Right atrium auricular region (tissue), 2 donors: ENCODE measurements around the gene UBR1. TPM values are rescaled to one million over a fixed set of nuclear protein-coding genes. Genes with fewer than 3 reads are reported as not detected.
A peak's percentile ranks its signal among the peaks of the same experiment; 100 is the strongest.

Experiments
- DNase-seq: peaks from one replicate; pipeline ENCODE4 v3.0.0-alpha.2; 2019; ENCODE audit warnings: low spot score
- H3K27ac ChIP-seq, 2 donors: fragments of 200-600 bp; sonication (generic); 1 replicate in 1 of 2; 2 replicates in 1 of 2; pipeline ENCODE4 v1.5.1; 2016 to 2019
- H3K27me3 ChIP-seq, 2 donors: fragments of 200-600 bp; sonication (generic); one replicate each; pipeline versions ENCODE4 v1.5.1 to v1.6.0; 2017 to 2019
- H3K36me3 ChIP-seq: fragments of 200-600 bp; sonication (generic); one replicate; pipeline ENCODE4 v1.5.1; 2016
- H3K4me1 ChIP-seq, 2 donors: fragments of 200-600 bp; sonication (generic); one replicate each; pipeline versions ENCODE4 v1.5.1 to v1.6.0; 2017 to 2019
- H3K4me3 ChIP-seq, 2 donors: fragments of 200-600 bp; sonication (generic); 1 replicate in 1 of 2; 2 replicates in 1 of 2; pipeline ENCODE4 v1.5.1; 2017 to 2019; ENCODE audit warnings: mild to moderate bottlenecking in 1 of 2, moderate library complexity in 1 of 2
- H3K9me3 ChIP-seq, 2 donors: fragments of 200-600 bp; sonication (generic); one replicate each; pipeline ENCODE4 v1.5.1; 2019
- CTCF ChIP-seq, 2 donors: fragments of 200-600 bp; sonication (generic); IDR thresholded peaks; one replicate each; pipeline ENCODE4 v1.5.1; 2019; ENCODE audit warnings: antibody characterized with exemption in 2 of 2
- total RNA-seq, 2 donors: library from RNA; depleted of rRNA; stranded (reverse); fragments of >200 nt; gene quantifications; one replicate each; pipeline ENCODE4 v1.1.0, GENCODE V29; 2016

UBR1 gene
- total RNA-seq, 2 donors from 2014 or later, result 20.0 to 21.0 TPM

- H3K9me3 ChIP-seq, result no peaks in the 10 kb centered on the region
- no peak for DNase-seq
- H3K36me3 ChIP-seq, result no peaks in the 10 kb centered on the region
- H3K27me3 ChIP-seq, result no peaks in the 10 kb centered on the region
- peak overlapping the region in 1 of 2 donors; percentile 44 for H3K27ac ChIP-seq
- H3K4me3 ChIP-seq, result no peak overlapping the region
- no peak for TF ChIP-seq CTCF (IDR thresholded peaks at IDR 0.05)
- H3K4me1 ChIP-seq, result peaks cover 0 to 22% of the 10 kb centered on the region in 2 donors
Measured at GRCh38 chr15:43093026-43093425, 12.8 kb downstream of the UBR1 start.

- DNase-seq, result no peak
- TF ChIP-seq CTCF (IDR thresholded peaks at IDR 0.05), result no peak
- Histone ChIP-seq H3K27me3 (no peaks in the 10 kb centered on the region), H3K4me1 (peaks cover 0 to 22% of the 10 kb centered on the region in 2 donors), H3K36me3 (no peaks in the 10 kb centered on the region), H3K27ac (no peak overlapping the region), H3K9me3 (no peaks in the 10 kb centered on the region), H3K4me3 (no peak overlapping the region)
Measured at GRCh38 chr15:43091859-43092258, 14.0 kb downstream of the UBR1 start.

GRCh38 chr15:43086551-43086950 lies 19.3 kb downstream of the UBR1 start:
- no peak overlapping the region for H3K27ac ChIP-seq
- H3K9me3 ChIP-seq, result no peaks in the 10 kb centered on the region
- no peak for TF ChIP-seq CTCF (IDR thresholded peaks at IDR 0.05)
- no peak for DNase-seq
- no peak overlapping the region for H3K4me3 ChIP-seq
- H3K36me3 ChIP-seq, result peaks cover 33% of the 10 kb centered on the region
- H3K27me3 ChIP-seq, result no peaks in the 10 kb centered on the region
- H3K4me1 ChIP-seq, result no peaks in the 10 kb centered on the region

- no peak overlapping the region for H3K27ac ChIP-seq
- no peaks in the 10 kb centered on the region for H3K4me1 ChIP-seq
- no peak for TF ChIP-seq CTCF (IDR thresholded peaks at IDR 0.05)
- no peak overlapping the region for H3K4me3 ChIP-seq
- no peaks in the 10 kb centered on the region for H3K9me3 ChIP-seq
- H3K27me3 ChIP-seq, result no peaks in the 10 kb centered on the region
- DNase-seq, result no peak
- peaks cover 39% of the 10 kb centered on the region for H3K36me3 ChIP-seq
Measured at GRCh38 chr15:43085921-43086320, 19.9 kb downstream of the UBR1 start.

GRCh38 chr15:43082509-43082908 lies 23.3 kb downstream of the UBR1 start:
- no peaks in the 10 kb centered on the region for H3K9me3 ChIP-seq
- no peaks in the 10 kb centered on the region for H3K27me3 ChIP-seq
- peaks cover 46% of the 10 kb centered on the region for H3K36me3 ChIP-seq
- H3K27ac ChIP-seq, result no peak overlapping the region
- no peak for DNase-seq
- H3K4me1 ChIP-seq, result no peaks in the 10 kb centered on the region
- no peak overlapping the region for H3K4me3 ChIP-seq
- TF ChIP-seq CTCF (IDR thresholded peaks at IDR 0.05), result no peak

GRCh38 chr15:43081283-43081682 lies 24.6 kb downstream of the UBR1 start:
- no peak overlapping the region for H3K4me3 ChIP-seq
- H3K27ac ChIP-seq, result no peak overlapping the region
- H3K4me1 ChIP-seq, result no peaks in the 10 kb centered on the region
- H3K36me3 ChIP-seq, result peaks cover 46% of the 10 kb centered on the region
- no peaks in the 10 kb centered on the region for H3K9me3 ChIP-seq
- no peaks in the 10 kb centered on the region for H3K27me3 ChIP-seq
- TF ChIP-seq CTCF (IDR thresholded peaks at IDR 0.05), result no peak
- DNase-seq, result no peak
